ENCODE results near the gene AP3S2. TPM values are rescaled to one million over a fixed set of nuclear protein-coding genes. Genes with fewer than 3 reads are reported as not detected.

AP3S2 gene
- total RNA-seq, 2 experiments from 2014 or later = 28.3 to 30.3 TPM

GRCh38 chr15:89912674-89913396 lies 19.0 kb upstream of the AP3S2 start, which contains the start of gene ARPIN:
TSS of gene ARPIN (minus strand) at chr15:89912952. CDS start at chr15:89912835, 117 bp downstream.
- H3K9me3 Mint-ChIP-seq = no peaks in the 10 kb centered on the region
- no peak for DNase-seq
- H3K4me3 Mint-ChIP-seq = no peak within 1 kb of the TSS
- POLR2A ChIA-PET = interaction anchor here (1.1 kb wide), 1 partner anchor 24 kb away, joined by 3 read pairs; no protein-coding TSS in a partner anchor
- H3K4me1 Mint-ChIP-seq = peaks cover 3% of the 10 kb centered on the region
- H3K27ac Mint-ChIP-seq = no peak within 1 kb of the TSS
- CTCF ChIA-PET = interaction anchor here (1.5 kb wide), 1 partner anchor 158 kb away, joined by 4 read pairs; no protein-coding TSS in a partner anchor
- no peaks in the 10 kb centered on the region for H3K36me3 Mint-ChIP-seq (ENCODE audit: low read depth)
- H3K27me3 Mint-ChIP-seq = peaks cover 44% of the 10 kb centered on the region

- no peak overlapping the region for H3K27ac Mint-ChIP-seq
- CTCF ChIA-PET = no interaction called here
- DNase-seq = no peak
- H3K4me1 Mint-ChIP-seq = peaks cover 3% of the 10 kb centered on the region
- no peak overlapping the region for H3K4me3 Mint-ChIP-seq
- POLR2A ChIA-PET = no interaction called here
- no peaks in the 10 kb centered on the region for H3K36me3 Mint-ChIP-seq (ENCODE audit: low read depth)
- H3K27me3 Mint-ChIP-seq = peaks cover 43% of the 10 kb centered on the region
- H3K9me3 Mint-ChIP-seq = no peaks in the 10 kb centered on the region
Measured at GRCh38 chr15:89912145-89912673, 18.4 kb upstream of the AP3S2 start.

- Mint-ChIP-seq H3K27me3 (peaks cover 39% of the 10 kb centered on the region), H3K4me1 (peaks cover 3% of the 10 kb centered on the region), H3K9me3 (no peaks in the 10 kb centered on the region), H3K36me3 (ENCODE audit: low read depth) (no peaks in the 10 kb centered on the region), H3K4me3 (no peak overlapping the region), H3K27ac (no peak overlapping the region)
- ChIA-PET POLR2A (no interaction called here), CTCF (interaction anchor here (1.1 to 1.6 kb wide), 3 partner anchors 36 to 155 kb away, joined by 3 to 4 read pairs (median 3); no protein-coding TSS in a partner anchor)
- DNase-seq = no peak
Measured at GRCh38 chr15:89910891-89911626, 17.3 kb upstream of the AP3S2 start.

- H3K4me1 Mint-ChIP-seq = peaks cover 3% of the 10 kb centered on the region
- H3K27me3 Mint-ChIP-seq = peaks cover 36% of the 10 kb centered on the region
- H3K27ac Mint-ChIP-seq = no peak overlapping the region
- H3K9me3 Mint-ChIP-seq = no peaks in the 10 kb centered on the region
- H3K4me3 Mint-ChIP-seq = no peak overlapping the region
- no peak for DNase-seq
- H3K36me3 Mint-ChIP-seq (ENCODE audit: low read depth) = no peaks in the 10 kb centered on the region
- ChIA-PET CTCF (no interaction called here), POLR2A (no interaction called here)
Measured at GRCh38 chr15:89909611-89910010, 15.8 kb upstream of the AP3S2 start.

DNA sequence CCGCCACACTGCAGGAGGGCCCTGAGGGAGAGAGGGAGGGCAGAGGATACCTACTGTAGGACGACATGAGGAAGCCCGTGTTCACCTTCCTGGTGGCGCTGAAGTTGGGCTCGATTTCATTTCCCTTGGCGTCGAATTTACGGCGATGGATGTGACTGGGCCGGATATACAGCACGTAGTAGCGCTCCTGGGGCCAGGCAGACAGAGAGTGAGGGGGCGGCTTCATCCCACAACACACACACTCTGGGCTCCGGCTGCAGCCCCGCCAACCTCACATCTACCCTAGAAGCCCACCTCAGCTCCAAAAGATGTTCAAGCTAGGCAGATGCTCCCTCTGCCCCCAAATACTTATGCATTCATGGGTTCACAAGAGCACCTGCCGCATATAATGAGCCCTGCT lies 14.4 kb upstream of the AP3S2 start:
- ChIA-PET POLR2A (no interaction called here), CTCF (no interaction called here)
- H3K9me3 Mint-ChIP-seq = no peaks in the 10 kb centered on the region
- DNase-seq = no peak
- H3K27me3 Mint-ChIP-seq = peaks cover 27% of the 10 kb centered on the region
- no peak overlapping the region for H3K27ac Mint-ChIP-seq
- no peaks in the 10 kb centered on the region for H3K36me3 Mint-ChIP-seq (ENCODE audit: low read depth)
- peaks cover 3% of the 10 kb centered on the region for H3K4me1 Mint-ChIP-seq
- H3K4me3 Mint-ChIP-seq = no peak overlapping the region

DNA sequence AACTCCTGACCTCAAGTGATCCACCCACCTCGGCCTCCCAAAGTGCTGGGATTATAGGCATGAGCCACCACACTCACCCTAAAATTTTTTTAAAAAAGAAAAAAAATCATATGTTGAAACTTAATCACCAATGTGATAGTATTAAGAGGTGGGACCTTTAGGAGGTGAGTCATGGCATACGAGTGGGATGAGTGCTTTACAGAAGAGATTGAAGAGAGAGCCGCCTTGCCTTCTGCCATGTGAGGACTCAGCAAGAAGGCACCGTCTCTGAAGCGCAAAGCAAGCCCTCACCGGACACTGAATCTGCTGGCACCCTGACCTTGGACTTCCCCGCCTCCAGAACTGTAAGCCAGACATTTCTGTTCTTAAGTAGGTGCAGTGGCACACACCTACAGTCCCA lies 13.5 kb upstream of the AP3S2 start:
- peaks cover 2% of the 10 kb centered on the region for H3K4me1 Mint-ChIP-seq
- H3K27me3 Mint-ChIP-seq = peaks cover 23% of the 10 kb centered on the region
- H3K27ac Mint-ChIP-seq = no peak overlapping the region
- no peak for DNase-seq
- CTCF ChIA-PET = no interaction called here
- POLR2A ChIA-PET = no interaction called here
- no peak overlapping the region for H3K4me3 Mint-ChIP-seq
- H3K9me3 Mint-ChIP-seq = no peaks in the 10 kb centered on the region
- H3K36me3 Mint-ChIP-seq (ENCODE audit: low read depth) = no peaks in the 10 kb centered on the region

DNA sequence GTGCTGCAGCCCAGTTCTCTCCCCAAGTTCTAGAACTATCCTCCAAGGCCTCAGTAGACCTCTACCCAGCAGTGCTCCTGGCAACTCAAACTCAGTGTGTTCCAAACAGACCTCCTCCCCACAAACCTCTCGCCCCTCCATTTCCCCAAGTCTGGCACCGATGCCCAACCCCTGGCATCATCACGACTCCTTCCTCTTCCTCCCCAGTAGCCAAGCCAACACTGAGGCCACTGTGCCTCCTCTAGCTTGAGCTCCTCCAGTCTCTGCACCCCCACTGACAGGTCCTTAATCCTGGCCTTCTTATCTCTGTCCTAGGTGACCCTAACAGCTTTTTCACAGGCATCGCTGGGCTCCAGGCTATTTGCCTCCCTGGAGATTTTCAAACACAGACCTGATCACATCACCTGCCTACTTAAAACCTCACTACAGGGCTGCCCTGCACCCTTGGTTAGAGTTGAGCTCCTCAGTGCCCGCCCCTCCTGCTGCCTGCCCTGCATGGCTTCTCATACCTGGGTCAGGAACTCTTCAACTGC lies 12.1 kb upstream of the AP3S2 start:
- DNase-seq = no peak
- POLR2A ChIA-PET = no interaction called here
- Mint-ChIP-seq H3K4me3 (no peak overlapping the region), H3K27ac (no peak overlapping the region), H3K27me3 (peaks cover 10% of the 10 kb centered on the region), H3K9me3 (no peaks in the 10 kb centered on the region), H3K4me1 (no peaks in the 10 kb centered on the region), H3K36me3 (ENCODE audit: low read depth) (no peaks in the 10 kb centered on the region)
- CTCF ChIA-PET = interaction anchor here (0.6 to 1.1 kb wide), 2 partner anchors 12 to 165 kb away, joined by 3 read pairs; no protein-coding TSS in a partner anchor

DNA sequence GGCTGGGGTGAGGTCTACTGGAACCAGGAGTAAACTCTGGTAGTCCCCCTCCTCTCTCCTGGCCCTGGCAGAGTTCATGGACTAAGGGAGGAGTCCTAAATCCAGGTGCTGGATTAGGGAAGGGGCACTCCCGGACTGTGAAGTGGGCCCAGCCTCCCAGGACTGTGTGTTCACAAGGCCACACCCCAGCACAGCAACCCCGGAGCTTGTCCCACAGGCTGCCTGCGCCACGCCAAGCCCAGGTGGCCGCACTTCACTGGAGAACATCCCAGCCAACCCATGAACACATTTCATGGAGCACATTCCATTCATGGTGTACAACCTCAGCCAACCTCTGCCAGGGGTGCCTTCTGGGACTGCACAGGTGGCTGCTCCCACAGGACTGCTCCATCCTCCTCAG lies 10.7 kb upstream of the AP3S2 start:
- POLR2A ChIA-PET = no interaction called here
- DNase-seq = no peak
- Mint-ChIP-seq H3K27me3 (no peaks in the 10 kb centered on the region), H3K4me1 (no peaks in the 10 kb centered on the region), H3K36me3 (ENCODE audit: low read depth) (no peaks in the 10 kb centered on the region), H3K4me3 (no peak overlapping the region), H3K9me3 (no peaks in the 10 kb centered on the region), H3K27ac (no peak overlapping the region)
- CTCF ChIA-PET = no interaction called here

DNA sequence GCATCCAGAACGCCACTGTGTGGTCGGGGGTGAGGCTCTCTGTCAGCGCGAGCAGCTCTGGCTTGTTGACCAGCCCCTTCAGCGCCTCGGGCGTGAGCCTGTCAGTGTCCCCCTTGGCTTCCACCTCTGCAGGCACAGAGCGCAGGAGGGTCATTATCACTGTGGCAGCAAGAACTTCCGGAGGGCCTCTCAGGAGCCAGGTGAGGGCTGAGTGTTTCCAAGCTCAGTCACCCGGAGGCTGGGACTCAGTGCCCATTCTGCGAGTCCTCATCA lies 10.0 kb upstream of the AP3S2 start:
- CTCF ChIA-PET = no interaction called here
- H3K4me1 Mint-ChIP-seq = no peaks in the 10 kb centered on the region
- no peaks in the 10 kb centered on the region for H3K36me3 Mint-ChIP-seq (ENCODE audit: low read depth)
- no peak overlapping the region for H3K27ac Mint-ChIP-seq
- H3K27me3 Mint-ChIP-seq = no peaks in the 10 kb centered on the region
- no peaks in the 10 kb centered on the region for H3K9me3 Mint-ChIP-seq
- H3K4me3 Mint-ChIP-seq = no peak overlapping the region
- no peak for DNase-seq
- POLR2A ChIA-PET = no interaction called here

DNA sequence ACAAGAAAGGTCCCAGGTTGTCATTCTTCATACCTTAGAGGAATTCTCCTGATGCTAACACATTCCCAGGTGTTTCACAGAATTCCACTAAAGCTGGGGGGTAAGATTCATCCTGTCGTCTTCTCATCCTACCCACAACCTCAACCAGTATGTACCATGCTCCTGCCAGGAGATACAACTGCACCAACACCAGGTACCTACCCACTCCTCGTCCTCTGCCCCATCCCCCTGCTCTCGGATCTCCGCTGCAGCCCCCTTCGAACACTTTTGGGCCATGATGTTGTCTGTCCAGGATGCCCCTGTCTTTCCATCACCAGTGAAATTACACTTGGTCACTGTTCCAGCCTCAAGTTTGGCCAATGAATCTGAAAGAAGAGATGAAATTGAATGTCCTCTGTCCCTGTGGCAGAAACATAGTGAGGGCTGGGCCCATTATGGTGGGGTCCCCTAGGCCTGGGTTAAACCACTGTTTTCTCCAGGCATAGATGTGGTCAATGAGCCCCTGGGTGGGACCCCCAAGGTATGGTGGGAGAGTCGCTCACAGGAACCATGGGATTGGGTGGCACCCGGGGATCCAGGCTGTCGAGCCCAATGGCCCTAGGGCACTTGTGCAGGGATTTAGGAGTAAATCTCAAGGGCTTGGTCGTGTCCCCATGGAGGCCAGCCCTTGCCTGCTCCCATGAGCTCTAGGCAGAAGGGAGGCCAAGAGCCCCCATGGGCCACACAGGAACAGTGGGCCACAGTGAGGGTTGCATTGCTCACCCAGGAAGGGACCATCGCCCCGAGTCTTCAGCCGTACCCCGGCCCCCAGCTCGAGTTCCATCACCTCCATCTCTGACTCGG lies 9.4 kb upstream of the AP3S2 start:
- POLR2A ChIA-PET = no interaction called here
- no peaks in the 10 kb centered on the region for H3K36me3 Mint-ChIP-seq (ENCODE audit: low read depth)
- no peak overlapping the region for H3K27ac Mint-ChIP-seq
- no peaks in the 10 kb centered on the region for H3K4me1 Mint-ChIP-seq
- no peaks in the 10 kb centered on the region for H3K9me3 Mint-ChIP-seq
- H3K27me3 Mint-ChIP-seq = no peaks in the 10 kb centered on the region
- DNase-seq = no peak
- CTCF ChIA-PET = no interaction called here
- H3K4me3 Mint-ChIP-seq = no peak overlapping the region

DNA sequence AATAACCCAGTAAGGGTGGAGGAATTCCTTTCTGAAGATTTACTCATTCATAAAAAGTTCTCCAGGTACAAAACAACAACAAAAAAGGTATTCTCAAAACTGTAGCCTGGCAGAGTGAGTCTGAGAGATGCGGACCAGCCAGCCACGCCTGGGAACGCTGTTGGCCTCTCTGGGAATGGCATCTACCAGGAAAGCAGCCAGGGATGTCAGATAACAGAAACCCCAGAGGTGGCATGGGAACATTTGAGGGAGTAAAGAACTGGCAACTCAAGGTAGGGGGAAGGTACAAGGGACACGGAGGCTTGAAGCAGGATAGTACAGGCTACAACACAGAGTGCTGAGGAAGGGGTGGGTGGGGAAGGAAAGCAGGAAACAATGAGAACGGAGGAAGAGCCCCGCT lies 7.1 kb upstream of the AP3S2 start:
- Mint-ChIP-seq H3K4me1 (no peaks in the 10 kb centered on the region), H3K27me3 (no peaks in the 10 kb centered on the region), H3K9me3 (no peaks in the 10 kb centered on the region), H3K27ac (no peak overlapping the region), H3K36me3 (ENCODE audit: low read depth) (no peaks in the 10 kb centered on the region), H3K4me3 (no peak overlapping the region)
- ChIA-PET CTCF (interaction anchor here (1.0 kb wide), 1 partner anchor 27 kb away, joined by 3 read pairs; no protein-coding TSS in a partner anchor), POLR2A (no interaction called here)
- no peak for DNase-seq

GRCh38 chr15:89899951-89900567 lies 6.3 kb upstream of the AP3S2 start:
- Mint-ChIP-seq H3K4me3 (no peak overlapping the region), H3K9me3 (no peaks in the 10 kb centered on the region), H3K4me1 (peaks cover 1% of the 10 kb centered on the region), H3K36me3 (ENCODE audit: low read depth) (no peaks in the 10 kb centered on the region), H3K27ac (no peak overlapping the region), H3K27me3 (no peaks in the 10 kb centered on the region)
- POLR2A ChIA-PET = no interaction called here
- no peak for DNase-seq
- CTCF ChIA-PET = interaction anchor here (0.6 to 2.6 kb wide), 4 partner anchors 26 to 206 kb away, joined by 3 to 34 read pairs (median 4); no protein-coding TSS in a partner anchor
